Stimulated activated CD8-positive, alpha-beta memory T cell treated with anti-CD3 and anti-CD28 coated beads, Interleukin-2, amount 100 ng/mL, for 48 hours (primary cell): ENCODE results near the gene DYNLT2B.
"Not testable (repeated sequence)": the region's sequence is repeated elsewhere in the genome, so short reads cannot be mapped to it uniquely, and the experiment has no call there.

Source experiments
- DNase-seq, 2 donors: peaks; one replicate each; pipeline ENCODE4 v3.0.0-alpha.2; 2020; ENCODE audit warnings: low read depth in 2 of 2

The DYNLT2B gene

GRCh38 chr3:196272826-196273225, 45.2 kb downstream of the DYNLT2B start:
- no peak for DNase-seq

- DNase-seq, result no peak
These were observed 47.5 kb downstream of the DYNLT2B start for GRCh38 chr3:196270499-196270898.

GRCh38 chr3:196268284-196269163, 49.5 kb downstream of the DYNLT2B start:
- no peak for DNase-seq

GRCh38 chr3:196263819-196264218, 54.2 kb downstream of the DYNLT2B start:
- no peak for DNase-seq

GRCh38 chr3:196260784-196261183, 57.3 kb downstream of the DYNLT2B start:
- no peak for DNase-seq

- no peak for DNase-seq
These were observed 62.3 kb downstream of the DYNLT2B start for GRCh38 chr3:196255776-196256175.

- no peak for DNase-seq
These were observed 63.4 kb downstream of the DYNLT2B start for GRCh38 chr3:196254376-196255283.

- no peak for DNase-seq
These were observed 66.1 kb downstream of the DYNLT2B start for GRCh38 chr3:196251918-196252317.

GRCh38 chr3:196246612-196247308, 71.3 kb downstream of the DYNLT2B start:
- DNase-seq, result no peak

GRCh38 chr3:196244166-196244565, 73.9 kb downstream of the DYNLT2B start:
- not testable (repeated sequence) for DNase-seq

- no peak for DNase-seq
These were observed 76.3 kb downstream of the DYNLT2B start for GRCh38 chr3:196241704-196242103.
